GM23248 (cell line): Measurements from ENCODE around the gene TENM4.

Experiments used
- EZH2 ChIP-seq: fragments of 200-600 bp; sonication (generic); IDR thresholded peaks from 2 replicates; pipeline ENCODE4 v1.6.1; 2018; ENCODE audit warnings: antibody characterized with exemption, mild to moderate bottlenecking; ENCODE audit not compliant: insufficient read depth, poor library complexity, severe bottlenecking
- EZH2phosphoT487 ChIP-seq: fragments of 200-600 bp; sonication (generic); IDR thresholded peaks from 2 replicates; pipeline ENCODE4 v1.6.1; 2018; ENCODE audit warnings: antibody characterized with exemption, moderate library complexity, mild to moderate bottlenecking, low read depth; ENCODE audit not compliant: insufficient read depth

- TF ChIP-seq EZH2 (no peak), EZH2phosphoT487 (no peak)
Observed at GRCh38 chr11:79243422-79244210, 197.2 kb downstream of the TENM4 start.
